SJCRH30 (cell line): ENCODE measurements around the gene ZNF467. TPM values are rescaled to one million over a fixed set of nuclear protein-coding genes. Genes with fewer than 3 reads are reported as not detected.

Experiments used
- DNase-seq, 2 experiments: peaks; one replicate each; pipeline ENCODE4 v3.0.0-alpha.2; 2015 to 2020
- H3K27ac ChIP-seq: fragments of 250-450 bp; sonication (Bioruptor Pico); 2 replicates; pipeline ENCODE4 v1.5.1; 2020; ENCODE audit warnings: mild to moderate bottlenecking, moderate library complexity
- H3K27me3 ChIP-seq: fragments of 250-450 bp; sonication (Bioruptor Pico); 2 replicates; pipeline ENCODE4 v1.5.1; 2020; ENCODE audit warnings: mild to moderate bottlenecking, moderate library complexity
- H3K36me3 ChIP-seq: fragments of 250-450 bp; sonication (Bioruptor Pico); 2 replicates; pipeline ENCODE4 v1.5.1; 2020; ENCODE audit warnings: mild to moderate bottlenecking, moderate library complexity
- H3K4me1 ChIP-seq: fragments of 250-450 bp; sonication (Bioruptor Pico); 2 replicates; pipeline ENCODE4 v1.5.1; 2020; ENCODE audit warnings: mild to moderate bottlenecking, moderate library complexity
- H3K4me3 ChIP-seq: fragments of 250-450 bp; sonication (Bioruptor Pico); 2 replicates; pipeline ENCODE4 v1.5.1; 2020; ENCODE audit warnings: mild to moderate bottlenecking, moderate library complexity
- H3K9me3 ChIP-seq: fragments of 250-450 bp; sonication (Bioruptor Pico); replicated peaks from 2 replicates; pipeline ENCODE4 v1.5.1; 2020; ENCODE audit warnings: mild to moderate bottlenecking, moderate library complexity
- total RNA-seq: library from RNA; depleted of rRNA; stranded (reverse); fragments of >200 nt; shearing (Covaris generic); gene quantifications from 2 replicates; pipeline ENCODE4 v1.2.3, GENCODE V29; 2014

The ZNF467 gene
- total RNA-seq, 1 experiment from 2014 or later = not detected

- DNase-seq = no peak
- H3K36me3 ChIP-seq = no peaks in the 10 kb centered on the region
- H3K27me3 ChIP-seq = no peaks in the 10 kb centered on the region
- H3K9me3 ChIP-seq = no peaks in the 10 kb centered on the region
- no peak overlapping the region for H3K4me3 ChIP-seq
- no peak overlapping the region for H3K27ac ChIP-seq
- no peaks in the 10 kb centered on the region; the same call in 1 of the 2 replicates for H3K4me1 ChIP-seq
Observed at GRCh38 chr7:149741629-149742028, 31.8 kb downstream of the ZNF467 start.

GRCh38 chr7:149736478-149737360, 36.7 kb downstream of the ZNF467 start:
- Histone ChIP-seq H3K9me3 (no peaks in the 10 kb centered on the region), H3K36me3 (0 out of 2 replicates have a peak, but pooled peaks cover 3% of the 10 kb centered on the region), H3K4me3 (no peak overlapping the region), H3K27me3 (no peaks in the 10 kb centered on the region), H3K4me1 (no peaks in the 10 kb centered on the region; the same call in 1 of the 2 replicates), H3K27ac (no peak overlapping the region)
- DNase-seq = peak in 1 of 2 experiments; percentile 41

- H3K27me3 ChIP-seq = no peaks in the 10 kb centered on the region
- no peak for DNase-seq
- H3K27ac ChIP-seq = no peak overlapping the region
- H3K9me3 ChIP-seq = no peaks in the 10 kb centered on the region
- 0 out of 2 replicates have a peak, but pooled peaks cover 4% of the 10 kb centered on the region for H3K36me3 ChIP-seq
- H3K4me1 ChIP-seq = no peaks in the 10 kb centered on the region; the same call in 1 of the 2 replicates
- H3K4me3 ChIP-seq = no peak overlapping the region
Observed at GRCh38 chr7:149735779-149736477, 37.5 kb downstream of the ZNF467 start.

GRCh38 chr7:149735181-149735602, 38.2 kb downstream of the ZNF467 start:
- H3K36me3 ChIP-seq = 0 out of 2 replicates have a peak, but pooled peaks cover 7% of the 10 kb centered on the region
- no peak for DNase-seq
- no peaks in the 10 kb centered on the region; the same call in 1 of the 2 replicates for H3K4me1 ChIP-seq

GRCh38 chr7:149734791-149735075, 38.7 kb downstream of the ZNF467 start:
- no peaks in the 10 kb centered on the region; the same call in 1 of the 2 replicates for H3K4me1 ChIP-seq

More at GRCh38 chr7:149735181-149735602, 38.2 kb downstream of the ZNF467 start:
- Histone ChIP-seq H3K27me3 (no peaks in the 10 kb centered on the region), H3K9me3 (no peaks in the 10 kb centered on the region), H3K27ac (no peak overlapping the region), H3K4me3 (no peak overlapping the region)

GRCh38 chr7:149733924-149734790, 39.2 kb downstream of the ZNF467 start:
- Histone ChIP-seq H3K27me3 (no peaks in the 10 kb centered on the region), H3K9me3 (no peaks in the 10 kb centered on the region), H3K4me3 (no peak overlapping the region), H3K4me1 (no peaks in the 10 kb centered on the region; the same call in 1 of the 2 replicates), H3K36me3 (peaks cover 8% of the 10 kb centered on the region; the same call in 1 of the 2 replicates), H3K27ac (no peak overlapping the region)
- no peak for DNase-seq

More at GRCh38 chr7:149734791-149735075, 38.7 kb downstream of the ZNF467 start:
- Histone ChIP-seq H3K36me3 (peaks cover 7% of the 10 kb centered on the region; the same call in 1 of the 2 replicates), H3K27me3 (no peaks in the 10 kb centered on the region), H3K4me3 (no peak overlapping the region), H3K27ac (no peak overlapping the region), H3K9me3 (no peaks in the 10 kb centered on the region)
- DNase-seq = no peak

GRCh38 chr7:149733131-149733923, 40.1 kb downstream of the ZNF467 start:
- no peak for DNase-seq
- Histone ChIP-seq H3K27ac (no peak overlapping the region), H3K9me3 (no peaks in the 10 kb centered on the region), H3K36me3 (peaks cover 14% of the 10 kb centered on the region; the same call in 1 of the 2 replicates), H3K27me3 (no peaks in the 10 kb centered on the region), H3K4me3 (no peak overlapping the region), H3K4me1 (peaks cover 3% of the 10 kb centered on the region; the same call in 1 of the 2 replicates)

GRCh38 chr7:149732611-149733010, 40.8 kb downstream of the ZNF467 start:
- no peak overlapping the region for H3K4me3 ChIP-seq
- no peaks in the 10 kb centered on the region for H3K9me3 ChIP-seq
- no peaks in the 10 kb centered on the region for H3K27me3 ChIP-seq
- H3K36me3 ChIP-seq = peaks cover 14% of the 10 kb centered on the region; the same call in 1 of the 2 replicates
- H3K4me1 ChIP-seq = peaks cover 10% of the 10 kb centered on the region
- H3K27ac ChIP-seq = no peak overlapping the region
- no peak for DNase-seq

- Histone ChIP-seq H3K27ac (no peak overlapping the region), H3K9me3 (no peaks in the 10 kb centered on the region), H3K27me3 (no peaks in the 10 kb centered on the region), H3K36me3 (peaks cover 14% of the 10 kb centered on the region; the same call in 1 of the 2 replicates), H3K4me3 (no peak overlapping the region), H3K4me1 (peaks cover 15% of the 10 kb centered on the region)
- no peak for DNase-seq
Observed at GRCh38 chr7:149732111-149732561, 41.3 kb downstream of the ZNF467 start.

- Histone ChIP-seq H3K27me3 (no peaks in the 10 kb centered on the region), H3K4me1 (peaks cover 20% of the 10 kb centered on the region), H3K4me3 (no peak overlapping the region), H3K9me3 (no peaks in the 10 kb centered on the region), H3K27ac (no peak overlapping the region), H3K36me3 (peaks cover 14% of the 10 kb centered on the region; the same call in 1 of the 2 replicates)
- no peak for DNase-seq
Observed at GRCh38 chr7:149731207-149731955, 42.0 kb downstream of the ZNF467 start.

- Histone ChIP-seq H3K27me3 (no peaks in the 10 kb centered on the region), H3K4me1 (peaks cover 20% of the 10 kb centered on the region), H3K36me3 (peaks cover 21% of the 10 kb centered on the region; the same call in 1 of the 2 replicates), H3K27ac (no peak overlapping the region), H3K4me3 (no peak overlapping the region), H3K9me3 (no peaks in the 10 kb centered on the region)
- no peak for DNase-seq
Observed at GRCh38 chr7:149729983-149730801, 43.2 kb downstream of the ZNF467 start.

- no peak overlapping the region for H3K27ac ChIP-seq
- H3K9me3 ChIP-seq = no peaks in the 10 kb centered on the region
- H3K27me3 ChIP-seq = no peaks in the 10 kb centered on the region
- peaks cover 24% of the 10 kb centered on the region; the same call in 1 of the 2 replicates for H3K36me3 ChIP-seq
- peaks cover 20% of the 10 kb centered on the region for H3K4me1 ChIP-seq
- no peak overlapping the region for H3K4me3 ChIP-seq
- DNase-seq = no peak
Observed at GRCh38 chr7:149729586-149729982, 43.8 kb downstream of the ZNF467 start.
